ENCODE data around the gene DTYMK. TPM values are rescaled to one million over a fixed set of nuclear protein-coding genes. Genes with fewer than 3 reads are reported as not detected.

DTYMK gene
- total RNA-seq, 4 donors from 2014 or later = 14.6 to 40.3 (median 21.9) TPM

GRCh38 chr2:241654551-241654950 is 32.1 kb downstream of the DTYMK start:
- no peak overlapping the region for H3K27ac ChIP-seq
- intact Hi-C loops (cut with DNase I) = no loop called here
- H3K36me3 ChIP-seq = peaks cover 27 to 96% (median 43%) of the 10 kb centered on the region in 3 donors
- no peak overlapping the region for H3K4me3 ChIP-seq
- H3K9me3 ChIP-seq = no peaks in the 10 kb centered on the region
- TF ChIP-seq CTCF (IDR thresholded peaks at IDR 0.05) = no peak
- TF ChIP-seq POLR2A (IDR thresholded peaks at IDR 0.05) = no peak
- no peak for DNase-seq
- WGBS, 2 donors = 85 to 89% methylated on average over 9 to 11 of the region's 12 CpGs
- no peaks in the 10 kb centered on the region for H3K27me3 ChIP-seq
- H3K4me1 ChIP-seq = peaks cover 0 to 10% (median 3%) of the 10 kb centered on the region in 3 donors

GRCh38 chr2:241653210-241653750 is 33.3 kb downstream of the DTYMK start:
- Histone ChIP-seq H3K9me3 (no peaks in the 10 kb centered on the region), H3K27ac (no peak overlapping the region), H3K4me1 (peaks cover 0 to 15% (median 0%) of the 10 kb centered on the region in 3 donors), H3K36me3 (peaks cover 17 to 84% (median 36%) of the 10 kb centered on the region in 3 donors), H3K4me3 (no peak overlapping the region), H3K27me3 (no peaks in the 10 kb centered on the region)
- intact Hi-C loops (cut with DNase I) = no loop called here
- no peak for TF ChIP-seq POLR2A (IDR thresholded peaks at IDR 0.05)
- TF ChIP-seq CTCF (IDR thresholded peaks at IDR 0.05) = no peak
- 86 to 95% methylated on average over 7 to 12 of the region's 13 CpGs for WGBS, 2 donors
- DNase-seq = no peak

- Histone ChIP-seq H3K4me1 (peaks cover 0 to 20% (median 0%) of the 10 kb centered on the region in 3 donors), H3K9me3 (no peaks in the 10 kb centered on the region), H3K4me3 (no peak overlapping the region), H3K36me3 (peaks cover 17 to 78% (median 36%) of the 10 kb centered on the region in 3 donors), H3K27me3 (no peaks in the 10 kb centered on the region), H3K27ac (no peak overlapping the region)
- DNase-seq = no peak
- TF ChIP-seq CTCF (IDR thresholded peaks at IDR 0.05) = no peak
- no peak for TF ChIP-seq POLR2A (IDR thresholded peaks at IDR 0.05)
- intact Hi-C loops (cut with DNase I) = no loop called here
- 89 to 90% methylated on average over 5 to 6 of the region's 9 CpGs for WGBS, 2 donors
Measured at GRCh38 chr2:241652722-241653121, 33.9 kb downstream of the DTYMK start.

- Histone ChIP-seq H3K4me1 (peaks cover 0 to 21% (median 0%) of the 10 kb centered on the region in 3 donors), H3K27me3 (no peaks in the 10 kb centered on the region), H3K36me3 (peaks cover 17 to 72% (median 36%) of the 10 kb centered on the region in 3 donors), H3K9me3 (no peaks in the 10 kb centered on the region), H3K27ac (no peak overlapping the region), H3K4me3 (no peak overlapping the region)
- WGBS, 2 donors = 95% methylated on average over 6 to 9 of the region's 9 CpGs
- no peak for DNase-seq
- intact Hi-C loops (cut with DNase I) = no loop called here
- TF ChIP-seq CTCF (IDR thresholded peaks at IDR 0.05) = no peak
- TF ChIP-seq POLR2A (IDR thresholded peaks at IDR 0.05) = no peak
Measured at GRCh38 chr2:241652142-241652541, 34.5 kb downstream of the DTYMK start.

- WGBS, 2 donors = 40 to 100% methylated on average over 1 to 4 of the region's 6 CpGs
- Histone ChIP-seq H3K36me3 (peaks cover 5 to 63% (median 25%) of the 10 kb centered on the region in 3 donors), H3K4me3 (no peak overlapping the region), H3K27me3 (no peaks in the 10 kb centered on the region), H3K27ac (no peak overlapping the region), H3K4me1 (peaks cover 0 to 26% (median 0%) of the 10 kb centered on the region in 3 donors), H3K9me3 (no peaks in the 10 kb centered on the region)
- TF ChIP-seq POLR2A (IDR thresholded peaks at IDR 0.05) (no peak), CTCF (IDR thresholded peaks at IDR 0.05) (no peak)
- intact Hi-C loops (cut with DNase I) = no loop called here
- DNase-seq = no peak
Measured at GRCh38 chr2:241649927-241650326, 36.7 kb downstream of the DTYMK start.
